GM18498 (cell line): ENCODE data around the gene DCUN1D3.

ENCODE experiments used
- ATAC-seq: cut with Tn5 transposase; IDR thresholded peaks from one replicate; pipeline ENCODE4 v1.9.1; 2021; ENCODE audit warnings: mild to moderate bottlenecking, moderate library complexity; ENCODE audit not compliant: unreplicated experiment

DCUN1D3 gene

GRCh38 chr16:20920091-20920490, 19.9 kb upstream of the DCUN1D3 start:
- no peak for ATAC-seq

- ATAC-seq: no peak
Observed at GRCh38 chr16:20918486-20919239, 18.5 kb upstream of the DCUN1D3 start.

GRCh38 chr16:20916942-20917341, 16.8 kb upstream of the DCUN1D3 start:
- ATAC-seq: no peak

- ATAC-seq: no peak
Observed at GRCh38 chr16:20916289-20916688, 16.1 kb upstream of the DCUN1D3 start.

- no peak for ATAC-seq
Observed at GRCh38 chr16:20911361-20911760, 11.2 kb upstream of the DCUN1D3 start.

- ATAC-seq: no peak
Observed at GRCh38 chr16:20910781-20911321, 10.7 kb upstream of the DCUN1D3 start.

GRCh38 chr16:20906341-20907255, 6.4 kb upstream of the DCUN1D3 start:
- no peak for ATAC-seq

- ATAC-seq: no peak
Observed at GRCh38 chr16:20905576-20905975, 5.4 kb upstream of the DCUN1D3 start.

- no peak for ATAC-seq
Observed at GRCh38 chr16:20904507-20905081, 4.4 kb upstream of the DCUN1D3 start.

- ATAC-seq: no peak
Observed at GRCh38 chr16:20903899-20904506, 3.8 kb upstream of the DCUN1D3 start.

- ATAC-seq: no peak
Observed at GRCh38 chr16:20903116-20903898, 3.1 kb upstream of the DCUN1D3 start.

- no peak for ATAC-seq
Observed at GRCh38 chr16:20902426-20902825, 2.3 kb upstream of the DCUN1D3 start.

GRCh38 chr16:20901436-20902112, 1.4 kb upstream of the DCUN1D3 start:
- ATAC-seq: no peak

- no peak for ATAC-seq
Observed at GRCh38 chr16:20901068-20901435, 894 bp upstream of the DCUN1D3 start.

- no peak for ATAC-seq
Observed at GRCh38 chr16:20899477-20900298, 470 bp downstream of the DCUN1D3 start.

- ATAC-seq: no peak
Observed at GRCh38 chr16:20899071-20899470, 1.1 kb downstream of the DCUN1D3 start.

- ATAC-seq: no peak
Observed at GRCh38 chr16:20897922-20898321, 2.2 kb downstream of the DCUN1D3 start.

GRCh38 chr16:20897253-20897897, 2.8 kb downstream of the DCUN1D3 start:
- ATAC-seq: no peak
